Psoas muscle (tissue), 8 donors: Measurements from ENCODE around the gene BCAT1. TPM values are rescaled to one million over a fixed set of nuclear protein-coding genes. Genes with fewer than 3 reads are reported as not detected.

Source experiments
- ATAC-seq, 4 donors: fragments of 200-7000 bp; cut with Tn5 transposase; one replicate each; pipeline ENCODE4 v1.9.1; 2020; ENCODE audit warnings: moderate library complexity in 3 of 4, mild to moderate bottlenecking in 2 of 4
- DNase-seq, 2 donors: peaks; one replicate each; pipeline ENCODE4 v3.0.0-alpha.2; 2020
- H3K27ac ChIP-seq: fragments of 200-600 bp; one replicate; pipeline ENCODE4 v1.8.0; 2022
- H3K27me3 ChIP-seq, 3 donors: fragments of 200-600 bp in 1 of 3; one replicate each; pipeline versions ENCODE4 v1.6.1 to v1.8.0; 2013 to 2022; ENCODE audit warnings: low read length in 2 of 3, mild to moderate bottlenecking in 2 of 3, moderate library complexity in 1 of 3; ENCODE audit not compliant: insufficient read depth in 3 of 3
- H3K36me3 ChIP-seq, 2 donors: fragments of 200-600 bp in 1 of 2; one replicate each; pipeline versions ENCODE4 v1.6.1 to v1.8.0; 2013 to 2022; ENCODE audit warnings: low read depth in 1 of 2, mild to moderate bottlenecking in 1 of 2, moderate library complexity in 1 of 2; ENCODE audit not compliant: insufficient read depth in 1 of 2
- H3K4me1 ChIP-seq: fragments of 200-600 bp; one replicate; pipeline ENCODE4 v1.8.0; 2022
- H3K4me3 ChIP-seq: fragments of 200-600 bp; one replicate; pipeline ENCODE4 v1.8.0; 2022; ENCODE audit warnings: mild to moderate bottlenecking
- H3K9me3 ChIP-seq: fragments of 200-600 bp; one replicate; pipeline ENCODE4 v1.8.0; 2022
- CTCF ChIP-seq: fragments of 200-600 bp; IDR thresholded peaks from one replicate; pipeline ENCODE4 v1.8.0; 2022; ENCODE audit warnings: antibody characterized with exemption
- WGBS, 3 donors: extraction: QIAGEN DNeasy Blood & Tissue Kit; methylation state at CpG; one replicate each; pipeline versions ENCODE4 v1.1.6 to v1.1.7; 2013; 5-methylcytosine and 5-hydroxymethylcytosine counted together
- intact Hi-C, 2 donors: fragments of 100-400 bp; cut with DNase I; formaldehyde crosslinking; loops; one replicate each; pipeline versions ENCODE4 v1.11.0 to v1.14.2; 2022
- polyA plus RNA-seq, 3 donors: library from polyadenylated mRNA; stranded (reverse); fragments of 200-250 nt; gene quantifications; one replicate each; pipeline ENCODE4 v1.2.3, GENCODE V29; 2013
- total RNA-seq, 4 donors: library from RNA; stranded (reverse); fragmentation: NEBNext Ultra II Directional in 2 of 4; extraction: Animal tissue kit (Norgen Biotek cat#: 25700) in 2 of 4; gene quantifications; one replicate each; pipeline versions ENCODE4 v1.2.1 to v1.2.4, GENCODE V29; 2021 to 2023
- donor health status: healthy with polysubstance abuse.
- donor health status: DM: no; HTN: no; CAD: no; lungs with moderate emphysema.
- donor health status: Bipolar disorder and iron deficiency.
- donor health status: healthy.
- donor health status: DM: yes; HTN: yes; CAD: no.
- donor health status: DM: no; HTN: no; CAD: no.
- donor health status: DM: no; HTN: no; CAD: no.
- donor health status: DM: yes; HTN: yes; CAD: no.

BCAT1 gene
- total and polyA plus RNA-seq, 7 donors, result 0.30 to 3.8 (median 2.7) TPM

DNA sequence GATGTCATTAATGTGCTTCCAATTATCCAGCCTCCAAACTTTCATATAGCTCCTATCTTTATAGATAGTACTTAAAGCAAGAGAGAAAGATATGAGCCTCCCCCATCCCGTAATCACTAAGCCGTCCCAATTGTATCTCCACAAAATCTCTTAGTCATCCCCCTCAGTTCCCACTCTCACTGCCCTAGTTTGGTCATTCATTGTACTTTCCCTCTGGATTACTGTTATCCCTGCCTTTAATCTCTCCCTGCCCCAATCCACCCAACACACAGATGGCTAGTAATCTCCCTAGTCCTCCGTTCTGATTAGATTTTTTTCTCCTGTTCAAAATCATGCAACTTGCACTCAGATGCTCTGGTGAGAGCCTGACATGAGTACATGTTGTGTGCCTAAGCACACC lies 5.4 kb upstream of the BCAT1 start:
- no peak for DNase-seq
- Histone ChIP-seq H3K36me3 (no peaks in the 10 kb centered on the region), H3K27me3 (peaks cover 0 to 5% (median 2%) of the 10 kb centered on the region in 3 donors), H3K4me3 (no peak overlapping the region), H3K4me1 (no peaks in the 10 kb centered on the region), H3K27ac (no peak overlapping the region), H3K9me3 (no peaks in the 10 kb centered on the region)
- 71 to 81% (median 77%) methylated on average over 3 of the region's 3 CpGs for WGBS, 3 donors
- no peak for ATAC-seq
- intact Hi-C loops, result no loop called here
- no peak for TF ChIP-seq CTCF

DNA sequence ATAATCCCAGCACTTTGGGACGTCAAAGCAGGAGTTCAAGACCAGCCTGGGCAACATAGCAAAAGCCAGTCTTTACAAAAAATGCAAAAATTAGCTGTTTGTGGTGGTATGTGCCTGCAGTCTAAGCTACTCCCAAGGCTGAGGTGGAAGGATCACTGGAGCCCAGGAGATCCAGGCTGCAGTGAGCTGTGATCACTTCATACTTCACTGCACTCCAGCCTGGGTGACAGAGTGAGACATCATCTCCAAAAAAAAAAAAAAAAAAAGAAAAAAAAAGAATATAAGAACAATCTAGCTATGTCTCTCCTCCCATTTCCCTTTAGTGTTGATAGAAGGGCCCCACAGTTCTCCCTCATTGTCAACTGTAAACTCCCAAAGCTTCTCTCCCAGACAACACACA lies 3.5 kb upstream of the BCAT1 start:
- no peak overlapping the region for H3K27ac ChIP-seq
- 88 to 96% (median 90%) methylated on average over 1 of the region's 1 CpG for WGBS, 3 donors
- no peak for TF ChIP-seq CTCF
- no peak for DNase-seq
- H3K4me3 ChIP-seq, result no peak overlapping the region
- intact Hi-C loops, result no loop called here
- H3K9me3 ChIP-seq, result no peaks in the 10 kb centered on the region
- H3K4me1 ChIP-seq, result no peaks in the 10 kb centered on the region
- ATAC-seq, result no peak
- H3K27me3 ChIP-seq, result peaks cover 0 to 18% (median 8%) of the 10 kb centered on the region in 3 donors
- H3K36me3 ChIP-seq, result no peaks in the 10 kb centered on the region

DNA sequence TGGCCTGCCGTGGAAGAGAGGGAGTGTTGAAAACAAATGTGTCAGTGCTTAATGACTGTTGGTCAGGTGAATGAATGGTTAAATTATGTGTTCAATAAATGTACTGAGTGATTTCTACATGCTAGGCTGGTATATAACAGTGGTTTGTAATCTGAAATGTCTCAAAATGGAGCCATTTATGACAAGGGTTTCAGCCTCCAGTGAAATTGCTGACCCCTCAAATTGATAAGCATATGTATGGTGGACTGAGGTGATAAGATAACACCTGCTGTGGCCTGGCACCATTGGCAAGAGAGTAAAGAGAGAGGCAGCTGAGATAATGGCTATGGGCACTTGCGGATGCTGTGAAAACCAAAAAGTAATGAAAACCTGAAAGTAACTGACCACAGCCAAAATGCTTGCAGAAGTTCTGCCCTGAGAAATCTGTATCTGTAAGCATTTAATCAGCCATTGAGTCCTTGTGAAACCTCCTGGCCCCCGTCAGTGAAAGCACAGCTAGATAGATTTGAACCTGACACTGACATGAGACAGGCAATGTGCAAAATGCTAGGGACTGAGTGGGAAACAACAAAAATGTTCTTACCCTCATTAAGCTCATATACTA lies 1.4 kb upstream of the BCAT1 start:
- Histone ChIP-seq H3K27ac (no peak overlapping the region), H3K9me3 (no peaks in the 10 kb centered on the region), H3K27me3 (peaks cover 0 to 18% (median 11%) of the 10 kb centered on the region in 3 donors), H3K4me1 (no peaks in the 10 kb centered on the region), H3K4me3 (no peak overlapping the region), H3K36me3 (no peaks in the 10 kb centered on the region)
- no peak for TF ChIP-seq CTCF
- ATAC-seq (no peak), DNase-seq (no peak)
- 70 to 80% (median 74%) methylated on average over 3 of the region's 3 CpGs for WGBS, 3 donors
- intact Hi-C loops, result no loop called here

GRCh38 chr12:24948420-24948756 lies 513 bp downstream of the BCAT1 start:
- WGBS, 3 donors, result 0 to 1% (median 1%) methylated on average over 14 of the region's 14 CpGs
- no peaks in the 10 kb centered on the region for H3K9me3 ChIP-seq
- peaks cover 0 to 18% (median 11%) of the 10 kb centered on the region in 3 donors for H3K27me3 ChIP-seq
- DNase-seq (no peak), ATAC-seq (peak in 1 of 4 donors; percentile 38)
- H3K4me3 ChIP-seq, result peak overlapping the region; percentile 65
- intact Hi-C loops, result no loop called here
- no peak overlapping the region for H3K27ac ChIP-seq
- H3K4me1 ChIP-seq, result no peaks in the 10 kb centered on the region
- H3K36me3 ChIP-seq, result no peaks in the 10 kb centered on the region
- TF ChIP-seq CTCF, result no peak
